GM18519 (cell line): ENCODE measurements around the gene SCUBE1.

Experiments used
- ATAC-seq: cut with Tn5 transposase; IDR thresholded peaks from one replicate; pipeline ENCODE4 v1.9.1; 2021; ENCODE audit warnings: mild to moderate bottlenecking, moderate library complexity; ENCODE audit not compliant: unreplicated experiment, low FRiP score

SCUBE1 gene

GRCh38 chr22:43304831-43305590, 38.2 kb downstream of the SCUBE1 start:
- ATAC-seq = no peak

- ATAC-seq = no peak
Measured at GRCh38 chr22:43303751-43304150, 39.4 kb downstream of the SCUBE1 start.

GRCh38 chr22:43303166-43303565, 40.0 kb downstream of the SCUBE1 start:
- ATAC-seq = no peak

- no peak for ATAC-seq
Measured at GRCh38 chr22:43302531-43303041, 40.6 kb downstream of the SCUBE1 start.

GRCh38 chr22:43301866-43302265, 41.3 kb downstream of the SCUBE1 start:
- ATAC-seq = no peak

- no peak for ATAC-seq
Measured at GRCh38 chr22:43300891-43301676, 42.1 kb downstream of the SCUBE1 start.

- no peak for ATAC-seq
Measured at GRCh38 chr22:43299736-43300135, 43.4 kb downstream of the SCUBE1 start.

GRCh38 chr22:43298062-43298801, 44.9 kb downstream of the SCUBE1 start:
- no peak for ATAC-seq

- no peak for ATAC-seq
Measured at GRCh38 chr22:43297270-43298061, 45.7 kb downstream of the SCUBE1 start.

- ATAC-seq = no peak
Measured at GRCh38 chr22:43296276-43296902, 46.8 kb downstream of the SCUBE1 start.

GRCh38 chr22:43295660-43296059, 47.5 kb downstream of the SCUBE1 start:
- ATAC-seq = no peak

- ATAC-seq = no peak
Measured at GRCh38 chr22:43295173-43295572, 48.0 kb downstream of the SCUBE1 start.

- no peak for ATAC-seq
Measured at GRCh38 chr22:43293655-43294392, 49.3 kb downstream of the SCUBE1 start.

GRCh38 chr22:43293259-43293654, 49.9 kb downstream of the SCUBE1 start:
- no peak for ATAC-seq

GRCh38 chr22:43292630-43293018, 50.5 kb downstream of the SCUBE1 start:
- no peak for ATAC-seq

- no peak for ATAC-seq
Measured at GRCh38 chr22:43291381-43291780, 51.8 kb downstream of the SCUBE1 start.

GRCh38 chr22:43289976-43290721, 53.0 kb downstream of the SCUBE1 start:
- ATAC-seq = no peak

- no peak for ATAC-seq
Measured at GRCh38 chr22:43289531-43289963, 53.6 kb downstream of the SCUBE1 start.
